Hepatocyte (in vitro differentiated cells): ENCODE results near the gene KCNK1. TPM values are rescaled to one million over a fixed set of nuclear protein-coding genes. Genes with fewer than 3 reads are reported as not detected.
"Not testable (repeated sequence)": the region's sequence is repeated elsewhere in the genome, so short reads cannot be mapped to it uniquely, and the experiment has no call there.

Experiments used
- DNase-seq: peaks from one replicate; pipeline ENCODE4 v3.0.0-alpha.2; 2016; ENCODE audit warnings: low spot score
- H2AFZ ChIP-seq: fragments of 200-600 bp; sonication (generic); 2 replicates; pipeline ENCODE4 v1.6.0; 2016; ENCODE audit warnings: antibody characterized with exemption, mild to moderate bottlenecking
- H3K27ac ChIP-seq: fragments of 200-600 bp; sonication (generic); 2 replicates; pipeline ENCODE4 v1.5.1; 2016; ENCODE audit warnings: mild to moderate bottlenecking
- H3K27me3 ChIP-seq: fragments of 200-600 bp; sonication (generic); 2 replicates; pipeline ENCODE4 v1.6.1; 2016
- H3K36me3 ChIP-seq: fragments of 200-600 bp; sonication (generic); replicated peaks from 2 replicates; pipeline ENCODE4 v1.5.1; 2016; ENCODE audit warnings: low read depth; ENCODE audit not compliant: insufficient read depth
- H3K4me1 ChIP-seq: fragments of 200-600 bp; sonication (generic); 2 replicates; pipeline ENCODE4 v1.5.1; 2016; ENCODE audit warnings: mild to moderate bottlenecking, moderate library complexity; ENCODE audit not compliant: insufficient read depth
- H3K4me2 ChIP-seq: fragments of 200-600 bp; sonication (generic); 2 replicates; pipeline ENCODE4 v1.6.0; 2016
- H3K4me3 ChIP-seq: fragments of 200-600 bp; sonication (generic); 2 replicates; pipeline ENCODE4 v1.5.1; 2016; ENCODE audit warnings: mild to moderate bottlenecking
- H3K79me2 ChIP-seq: fragments of 200-600 bp; sonication (generic); 2 replicates; pipeline ENCODE4 v1.6.0; 2017; ENCODE audit warnings: mild to moderate bottlenecking
- H3K9me2 ChIP-seq: fragments of 200-600 bp; sonication (generic); replicated peaks from 2 replicates; pipeline ENCODE4 v1.6.0; 2017; ENCODE audit warnings: mild to moderate bottlenecking; ENCODE audit not compliant: insufficient read depth
- H3K9me3 ChIP-seq: fragments of 200-600 bp; sonication (generic); 2 replicates; pipeline ENCODE4 v1.5.1; 2016; ENCODE audit warnings: low read depth, mild to moderate bottlenecking
- H4K20me1 ChIP-seq: fragments of 200-600 bp; sonication (generic); 2 replicates; pipeline ENCODE4 v1.6.0; 2016; ENCODE audit warnings: mild to moderate bottlenecking; ENCODE audit not compliant: insufficient read depth, poor library complexity, severe bottlenecking
- CTCF ChIP-seq: fragments of 200-600 bp; sonication (generic); IDR thresholded peaks from 2 replicates; pipeline ENCODE4 v1.5.1; 2016; ENCODE audit warnings: antibody characterized with exemption, mild to moderate bottlenecking; ENCODE audit not compliant: poor library complexity
- EZH2 ChIP-seq: fragments of 200-600 bp; sonication (generic); IDR thresholded peaks from 2 replicates; pipeline ENCODE4 v1.6.1; 2016; ENCODE audit warnings: antibody characterized with exemption, mild to moderate bottlenecking, borderline replicate concordance
- EZH2phosphoT487 ChIP-seq: fragments of 200-600 bp; sonication (generic); IDR thresholded peaks from one replicate; pipeline ENCODE4 v1.6.1; 2018; ENCODE audit warnings: antibody characterized with exemption, mild to moderate bottlenecking, low read depth, moderate library complexity; ENCODE audit not compliant: unreplicated experiment, severe bottlenecking
- WGBS: methylation state at CpG from one replicate; pipeline ENCODE4 v1.1.6; 2016; ENCODE audit warnings: low lambda C conversion rate; ENCODE audit errors: missing lambda C conversion rate; 5-methylcytosine and 5-hydroxymethylcytosine counted together
- polyA plus RNA-seq: library from polyadenylated mRNA; unstranded; fragments of >200 nt; fragmentation: Nextera tagmentation; extraction: Ambion mirVana; gene quantifications from 2 replicates; pipeline ENCODE4 v1.2.1, GENCODE V29; 2016
- total RNA-seq: library from RNA; depleted of rRNA; stranded (reverse); fragments of >200 nt; gene quantifications from 2 replicates; pipeline ENCODE4 v1.2.3, GENCODE V29; 2014

The KCNK1 gene
- total and polyA plus RNA-seq, 2 experiments from 2014 or later = 21.4 to 25.9 TPM

- Histone ChIP-seq H2AFZ (no peak overlapping the region), H3K9me3 (no peaks in the 10 kb centered on the region), H3K27ac (no peak overlapping the region), H3K36me3 (no peaks in the 10 kb centered on the region), H3K27me3 (no peaks in the 10 kb centered on the region), H3K79me2 (no peaks in the 10 kb centered on the region), H4K20me1 (no peaks in the 10 kb centered on the region), H3K4me3 (no peak overlapping the region), H3K9me2 (no peaks in the 10 kb centered on the region), H3K4me1 (peaks cover 3% of the 10 kb centered on the region), H3K4me2 (no peak overlapping the region)
- TF ChIP-seq CTCF (no peak), EZH2phosphoT487 (no peak)
- DNase-seq = no peak
- WGBS = 79% methylated on average over 12 of the region's 12 CpGs
Observed at GRCh38 chr1:233679591-233680373, 65.9 kb downstream of the KCNK1 start.

GRCh38 chr1:233681285-233681684 is 67.4 kb downstream of the KCNK1 start:
- H4K20me1 ChIP-seq = no peaks in the 10 kb centered on the region
- no peak overlapping the region for H2AFZ ChIP-seq
- no peaks in the 10 kb centered on the region for H3K9me2 ChIP-seq
- H3K27me3 ChIP-seq = no peaks in the 10 kb centered on the region
- TF ChIP-seq CTCF (no peak), EZH2 (no peak), EZH2phosphoT487 (no peak)
- no peaks in the 10 kb centered on the region for H3K9me3 ChIP-seq
- H3K4me1 ChIP-seq = no peaks in the 10 kb centered on the region
- no peaks in the 10 kb centered on the region for H3K79me2 ChIP-seq
- no peaks in the 10 kb centered on the region for H3K36me3 ChIP-seq
- H3K4me3 ChIP-seq = no peak overlapping the region
- no peak overlapping the region for H3K4me2 ChIP-seq
- no peak overlapping the region for H3K27ac ChIP-seq
- no peak for DNase-seq
- 96% methylated on average over 1 of the region's 1 CpG for WGBS

GRCh38 chr1:233686653-233687052 is 72.7 kb downstream of the KCNK1 start:
- not testable (repeated sequence) for H2AFZ ChIP-seq, DNase-seq, H3K27ac ChIP-seq, H3K9me2 ChIP-seq, H3K4me1 ChIP-seq, H3K79me2 ChIP-seq, H3K27me3 ChIP-seq, H4K20me1 ChIP-seq, H3K4me2 ChIP-seq, H3K4me3 ChIP-seq, H3K36me3 ChIP-seq, H3K9me3 ChIP-seq
- 87% methylated on average over 10 of the region's 11 CpGs for WGBS

GRCh38 chr1:233689017-233689747 is 75.3 kb downstream of the KCNK1 start:
- H3K36me3 ChIP-seq = no peaks in the 10 kb centered on the region
- no peaks in the 10 kb centered on the region for H3K27me3 ChIP-seq
- H3K79me2 ChIP-seq = no peaks in the 10 kb centered on the region
- H4K20me1 ChIP-seq = no peaks in the 10 kb centered on the region
- no peak for TF ChIP-seq EZH2phosphoT487
- TF ChIP-seq EZH2 = no peak
- no peak for TF ChIP-seq CTCF
- H3K4me2 ChIP-seq = no peak overlapping the region
- H3K9me3 ChIP-seq = no peaks in the 10 kb centered on the region
- H3K4me3 ChIP-seq = no peak overlapping the region
- WGBS = 86% methylated on average over 3 of the region's 3 CpGs
- no peak overlapping the region for H2AFZ ChIP-seq
- DNase-seq = no peak
- H3K9me2 ChIP-seq = no peaks in the 10 kb centered on the region
- H3K27ac ChIP-seq = no peak overlapping the region
- peaks cover 2% of the 10 kb centered on the region for H3K4me1 ChIP-seq
